Fibroblast of lung (primary cell): ENCODE data around the gene KRTAP5-1.
"Not testable (repeated sequence)": the region's sequence is repeated elsewhere in the genome, so short reads cannot be mapped to it uniquely, and the experiment has no call there.

ENCODE experiments used
- CTCF ChIP-seq, 2 donors: IDR thresholded peaks in 1 of 2; conservative IDR thresholded peaks in 1 of 2; 1 replicate in 1 of 2; 2 replicates in 1 of 2; pipeline ENCODE4 v1.5.1; 2011 to 2012; ENCODE audit warnings: low read length in 2 of 2, control low read depth in 1 of 2, inconsistent platforms in 1 of 2, low read depth in 1 of 2, mild to moderate bottlenecking in 1 of 2
- EZH2 ChIP-seq: IDR thresholded peaks from 2 replicates; pipeline ENCODE4 v1.5.1; 2012; ENCODE audit warnings: low read length, control low read depth, mild to moderate bottlenecking; ENCODE audit errors: missing control alignments

DNA sequence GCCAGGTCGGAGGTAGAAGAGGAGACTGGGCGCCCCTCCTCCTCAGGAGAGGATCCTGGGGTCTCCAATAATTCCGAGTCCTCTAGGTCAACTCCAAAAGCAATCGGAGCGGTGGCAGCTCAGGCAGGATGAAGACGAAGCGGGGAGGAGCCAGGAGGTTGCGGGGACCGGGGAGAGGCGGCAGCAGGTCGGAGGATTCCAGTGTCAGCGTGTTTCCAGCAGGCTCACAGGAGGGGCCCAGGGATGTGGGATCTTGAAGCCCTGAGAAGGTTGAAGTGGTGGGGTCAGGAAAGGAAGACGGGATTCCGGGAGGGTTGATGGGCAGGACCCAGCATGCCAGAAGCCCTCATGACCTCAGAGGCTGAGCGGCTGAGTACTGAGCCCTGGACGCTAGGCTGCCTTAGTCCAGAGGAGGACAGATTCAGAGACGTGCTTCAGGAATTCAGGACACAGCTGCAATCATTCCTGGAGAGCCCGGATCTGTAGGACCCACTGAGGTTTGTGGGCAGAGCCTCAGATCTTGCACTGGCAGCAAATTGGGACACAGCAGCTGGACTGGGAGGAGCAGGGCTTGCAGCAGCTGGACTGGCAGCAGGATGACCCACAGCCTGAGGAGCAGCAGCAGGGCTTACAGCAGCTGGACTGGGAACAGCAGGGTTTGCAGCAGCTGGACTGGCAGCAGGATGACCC, 22.2 kb upstream of the KRTAP5-1 start:
- not testable (repeated sequence) for TF ChIP-seq CTCF (conservative IDR thresholded peaks at IDR 0.05 in 1 of 2, IDR thresholded peaks at IDR 0.05 in 1 of 2; ENCODE audit: low read depth in 1 of 2, low read length in 2 of 2); EZH2
